HG03439 (cell line): Measurements from ENCODE around the gene NKX2-4.

ENCODE experiments used
- ATAC-seq: cut with Tn5 transposase; IDR thresholded peaks from one replicate; pipeline ENCODE4 v1.9.1; 2021; ENCODE audit warnings: mild to moderate bottlenecking, moderate library complexity; ENCODE audit not compliant: unreplicated experiment

Gene NKX2-4

GRCh38 chr20:21364413-21364812 lies 32.9 kb downstream of the NKX2-4 start:
- no peak for ATAC-seq

GRCh38 chr20:21361266-21361665 lies 36.1 kb downstream of the NKX2-4 start:
- ATAC-seq = no peak

GRCh38 chr20:21360705-21361104 lies 36.6 kb downstream of the NKX2-4 start:
- no peak for ATAC-seq

- ATAC-seq = no peak
These were observed 38.6 kb downstream of the NKX2-4 start for GRCh38 chr20:21358737-21359136.

GRCh38 chr20:21357844-21358243 lies 39.5 kb downstream of the NKX2-4 start:
- ATAC-seq = no peak

GRCh38 chr20:21356386-21356785 lies 40.9 kb downstream of the NKX2-4 start:
- no peak for ATAC-seq

GRCh38 chr20:21355981-21356380 lies 41.3 kb downstream of the NKX2-4 start:
- ATAC-seq = no peak

GRCh38 chr20:21353236-21353635 lies 44.1 kb downstream of the NKX2-4 start:
- no peak for ATAC-seq

- ATAC-seq = no peak
These were observed 44.6 kb downstream of the NKX2-4 start for GRCh38 chr20:21352703-21353102.
